ENCODE results near the gene GSX2.

The GSX2 gene

DNA sequence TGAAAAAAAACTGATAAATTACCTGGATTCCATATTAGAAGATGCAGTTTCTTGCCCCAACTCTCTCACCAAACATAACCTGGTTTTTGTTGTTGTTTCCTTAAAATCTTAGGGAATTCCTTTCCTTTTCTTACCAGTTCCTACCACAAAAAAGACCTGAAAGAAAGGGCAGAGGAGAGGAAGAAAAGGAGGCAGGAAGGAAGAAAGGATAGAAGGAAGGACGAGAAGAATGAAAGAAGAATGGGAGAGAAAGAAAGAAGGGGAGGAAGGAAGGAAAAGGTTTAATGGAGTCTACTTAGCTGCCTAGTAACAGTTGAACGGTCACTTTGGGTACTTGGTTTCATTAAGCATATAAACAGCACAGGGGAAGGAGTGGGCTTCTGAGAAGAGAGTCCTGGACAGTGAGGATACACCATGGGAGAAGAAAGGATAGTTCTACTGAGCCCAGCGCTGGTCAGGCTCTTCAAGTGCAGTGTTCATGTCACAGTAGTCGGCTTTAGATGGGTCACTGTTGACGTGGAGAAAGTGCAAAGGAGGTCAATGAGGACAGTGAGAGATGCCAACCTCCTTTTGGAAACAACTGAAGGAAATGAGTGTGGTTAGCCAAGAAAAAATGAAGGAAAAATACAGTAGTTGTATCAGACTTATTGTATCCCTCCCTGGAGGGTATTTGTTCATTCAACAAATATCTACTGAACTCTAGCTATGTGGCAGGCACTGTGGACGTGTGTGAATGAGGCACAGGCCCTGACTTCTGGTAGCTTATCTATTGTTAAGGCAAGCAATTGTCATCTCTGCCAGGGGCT, 34.5 kb upstream of the GSX2 start:
- no peak for TF ChIP-seq ZNF274 (IDR thresholded peaks at IDR 0.05; ENCODE audit: low read depth, low read length)
- peak overlapping the region; percentile 80; the same call in 1 of the 2 replicates for H3K4me3 ChIP-seq (ENCODE audit: low read length)

- TF ChIP-seq ZNF274 (IDR thresholded peaks at IDR 0.05; ENCODE audit: low read depth, low read length): no peak
- no peak overlapping the region for H3K4me3 ChIP-seq (ENCODE audit: low read length)
Measured at GRCh38 chr4:54066088-54066415, 33.9 kb upstream of the GSX2 start.

- TF ChIP-seq ZNF274 (IDR thresholded peaks at IDR 0.05; ENCODE audit: low read depth, low read length): no peak
- H3K4me3 ChIP-seq (ENCODE audit: low read length): no peak overlapping the region
Measured at GRCh38 chr4:54066718-54067129, 33.2 kb upstream of the GSX2 start.

- no peak for TF ChIP-seq ZNF274 (IDR thresholded peaks at IDR 0.05; ENCODE audit: low read depth, low read length)
- H3K4me3 ChIP-seq (ENCODE audit: low read length): no peak overlapping the region
Measured at GRCh38 chr4:54067166-54067565, 32.8 kb upstream of the GSX2 start.

GRCh38 chr4:54073271-54073880, 26.6 kb upstream of the GSX2 start:
- TF ChIP-seq ZNF274 (IDR thresholded peaks at IDR 0.05; ENCODE audit: low read depth, low read length): no peak
- no peak overlapping the region for H3K4me3 ChIP-seq (ENCODE audit: low read length)

DNA sequence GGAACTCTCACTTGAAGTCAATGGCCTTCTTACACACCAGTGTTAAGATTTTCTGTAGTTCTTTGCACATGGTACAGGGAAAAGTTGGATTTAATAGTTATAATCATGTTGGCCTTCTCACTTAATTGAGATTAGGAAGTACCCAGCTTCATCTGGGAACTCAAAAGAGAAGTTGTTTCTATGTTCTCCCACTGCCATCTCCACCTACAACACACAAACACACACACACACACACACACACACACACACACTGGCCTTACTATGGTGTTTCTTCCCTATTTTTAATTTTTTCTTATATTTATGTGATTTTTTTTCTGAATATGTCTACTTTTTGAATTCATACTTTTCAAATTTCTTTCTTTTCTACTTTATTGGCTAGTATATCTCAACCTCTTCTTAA, 25.6 kb upstream of the GSX2 start:
- TF ChIP-seq ZNF274 (IDR thresholded peaks at IDR 0.05; ENCODE audit: low read depth, low read length): no peak
- no peak overlapping the region for H3K4me3 ChIP-seq (ENCODE audit: low read length)

DNA sequence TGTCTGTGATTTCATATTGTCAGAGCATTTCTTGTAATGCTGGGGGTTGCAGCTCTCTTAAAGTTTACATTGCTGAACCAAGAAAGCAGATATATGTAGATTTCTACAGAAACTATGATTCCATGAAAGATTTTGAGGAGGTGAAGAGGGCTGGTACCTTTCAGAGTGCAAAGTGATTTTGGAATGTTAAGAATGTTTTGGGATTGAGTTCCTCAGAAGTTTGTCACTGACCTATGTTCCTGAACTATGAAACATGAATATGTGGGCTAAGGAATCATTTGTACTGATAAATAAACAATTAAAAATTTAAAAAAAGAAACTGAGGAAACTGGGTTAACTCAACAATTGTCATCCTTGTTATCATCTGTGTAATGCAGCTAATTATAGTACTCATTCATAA, 23.3 kb upstream of the GSX2 start:
- no peak overlapping the region for H3K4me3 ChIP-seq (ENCODE audit: low read length)
- TF ChIP-seq ZNF274 (IDR thresholded peaks at IDR 0.05; ENCODE audit: low read depth, low read length): no peak

GRCh38 chr4:54077812-54078211, 22.2 kb upstream of the GSX2 start:
- no peak for TF ChIP-seq ZNF274 (IDR thresholded peaks at IDR 0.05; ENCODE audit: low read depth, low read length)
- no peak overlapping the region for H3K4me3 ChIP-seq (ENCODE audit: low read length)

DNA sequence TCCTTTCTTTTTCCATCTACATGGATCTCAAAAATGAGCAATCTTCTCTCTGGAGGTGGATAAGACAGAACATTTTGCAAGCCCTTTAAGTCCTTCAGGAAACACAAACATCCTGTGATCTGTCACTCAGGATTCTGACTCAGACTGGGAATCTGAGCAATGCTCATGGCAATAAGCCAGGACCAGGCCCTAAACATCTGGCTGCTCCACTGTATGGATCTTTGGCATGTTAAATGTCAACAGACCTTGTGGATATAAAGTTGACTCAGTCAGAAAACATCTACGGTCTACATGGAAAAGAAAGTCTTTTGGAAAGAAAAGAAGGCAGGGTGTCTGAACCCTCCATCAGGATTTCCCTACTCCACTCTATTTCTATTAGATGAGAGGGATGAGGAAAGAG, 17.8 kb upstream of the GSX2 start:
- TF ChIP-seq ZNF274 (IDR thresholded peaks at IDR 0.05; ENCODE audit: low read depth, low read length): no peak

DNA sequence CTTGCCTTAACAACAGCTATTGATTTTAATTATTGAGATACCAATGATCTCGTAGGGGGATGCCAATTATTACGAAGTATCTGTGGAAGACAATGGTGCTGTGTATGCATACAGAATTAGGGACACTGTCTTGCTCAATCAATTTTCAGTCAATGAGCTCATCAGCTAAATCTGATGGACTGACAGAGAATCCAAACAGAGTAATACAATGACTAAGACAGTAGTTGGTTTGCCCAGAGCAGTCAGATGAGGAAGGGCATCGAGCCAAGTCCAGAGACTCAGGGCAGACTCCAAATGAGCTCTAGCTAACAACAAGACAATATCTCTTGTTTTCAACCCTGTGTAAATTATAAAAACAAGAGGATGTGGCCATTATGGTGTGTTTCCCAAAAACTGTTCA, 14.7 kb upstream of the GSX2 start:
- no peak overlapping the region for H3K4me3 ChIP-seq (ENCODE audit: low read length)
- TF ChIP-seq ZNF274 (IDR thresholded peaks at IDR 0.05; ENCODE audit: low read depth, low read length): no peak

More for the DNA sequence above, 17.8 kb upstream of the GSX2 start:
- H3K4me3 ChIP-seq (ENCODE audit: low read length): no peak overlapping the region

GRCh38 chr4:54089875-54090274, 10.1 kb upstream of the GSX2 start:
- H3K4me3 ChIP-seq (ENCODE audit: low read length): no peak overlapping the region
- no peak for TF ChIP-seq ZNF274 (IDR thresholded peaks at IDR 0.05; ENCODE audit: low read depth, low read length)

DNA sequence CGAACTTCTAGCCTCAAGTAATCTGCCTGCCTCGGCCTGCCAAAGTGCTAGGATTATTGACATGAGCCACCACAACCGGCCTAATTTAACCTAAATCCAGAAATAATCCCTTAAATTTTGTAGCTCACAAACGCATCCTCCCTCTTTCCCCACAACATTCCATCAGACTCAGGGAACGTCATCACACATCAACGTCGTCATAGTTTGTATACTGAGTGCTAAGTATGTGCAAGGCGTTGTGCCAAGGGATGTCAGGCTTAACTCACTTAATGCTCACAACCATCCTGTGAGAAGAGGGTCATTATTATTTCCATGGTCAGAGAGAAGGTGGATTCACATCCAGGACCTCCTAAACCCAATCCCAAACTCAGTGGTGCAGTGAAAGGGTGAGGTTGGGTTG, 9.6 kb upstream of the GSX2 start:
- TF ChIP-seq ZNF274 (IDR thresholded peaks at IDR 0.05; ENCODE audit: low read depth, low read length): no peak
- H3K4me3 ChIP-seq (ENCODE audit: low read length): no peak overlapping the region

GRCh38 chr4:54090804-54091623, 8.9 kb upstream of the GSX2 start:
- peak overlapping the region; percentile 30; the same call in 1 of the 2 replicates for H3K4me3 ChIP-seq (ENCODE audit: low read length)
- no peak for TF ChIP-seq ZNF274 (IDR thresholded peaks at IDR 0.05; ENCODE audit: low read depth, low read length)

GRCh38 chr4:54091637-54092404, 8.1 kb upstream of the GSX2 start:
- TF ChIP-seq ZNF274 (IDR thresholded peaks at IDR 0.05; ENCODE audit: low read depth, low read length): no peak
- H3K4me3 ChIP-seq (ENCODE audit: low read length): peak overlapping the region; percentile 30; the same call in 1 of the 2 replicates

Data from GM08714 (cell line).